ENCODE data around the gene KMT5C.

GRCh38 chr19:55311797-55312196 is 27.9 kb upstream of the KMT5C start:
- TF ChIP-seq CTCF (IDR thresholded peaks at IDR 0.05) (no peak), POLR2A (IDR thresholded peaks at IDR 0.05) (no peak)
